Measurements from ENCODE around the gene SH3PXD2B. TPM values are rescaled to one million over a fixed set of nuclear protein-coding genes. Genes with fewer than 3 reads are reported as not detected.

SH3PXD2B gene
- total and polyA plus RNA-seq, 10 of the 15 experiments (the other 5 are each of a cell fraction or from before 2014, with no cell fraction given), result 0.05 to 1.6 (median 0.57) TPM

GRCh38 chr5:172276214-172276613, 178.1 kb downstream of the SH3PXD2B start:
- Histone ChIP-seq H3K27ac (ENCODE audit: control insufficient read depth, insufficient read depth) (no peak overlapping the region), H2AFZ (ENCODE audit: control insufficient read depth, low read depth, low read length) (no peak overlapping the region), H3K4me2 (ENCODE audit: control insufficient read depth, insufficient read depth) (no peak overlapping the region), H3K4me3 (no peak overlapping the region), H3K9ac (ENCODE audit: control insufficient read depth, insufficient read depth, low read length) (no peak overlapping the region), H3K9me3 (replicated peaks; ENCODE audit: control insufficient read depth, insufficient read depth, low read length) (peaks cover 11% of the 10 kb centered on the region; the same call in 2 of the 3 replicates), H3K4me1 (ENCODE audit: control insufficient read depth, insufficient read depth, low read length) (peaks cover 17% of the 10 kb centered on the region), H3K27me3 (replicated peaks in 1 of 2; ENCODE audit: control insufficient read depth in 2 of 2, insufficient read depth in 2 of 2, low read length in 1 of 2) (no peaks in the 10 kb centered on the region), H3K79me2 (ENCODE audit: control insufficient read depth, insufficient read depth, low read length) (peaks cover 94% of the 10 kb centered on the region), H4K20me1 (ENCODE audit: control insufficient read depth, insufficient read depth) (no peaks in the 10 kb centered on the region), H3K36me3 (ENCODE audit: control insufficient read depth in 2 of 2, insufficient read depth in 2 of 2, low read length in 1 of 2) (peaks cover 0 to 9% of the 10 kb centered on the region in 2 experiments; a peak in 1 of 4 replicates)
- no peak for FAIRE-seq
- intact Hi-C loops (cut with micrococcal nuclease; ENCODE audit: unreplicated experiment), result loop anchor here (5.0 kb wide), 1 partner anchor 39 kb away; no protein-coding TSS in a partner anchor
- ChIA-PET SMC1A (ENCODE audit: uncharacterized antibody, unreplicated experiment) (interaction anchor here (0.7 kb wide), 1 partner anchor 9 kb away, joined by 3 read pairs; no protein-coding TSS in a partner anchor), RAD21 (ENCODE audit: unreplicated experiment) (interaction anchor here (1.0 kb wide), 1 partner anchor 9 kb away, joined by 3 read pairs; no protein-coding TSS in a partner anchor), CTCF (interaction anchor here (0.6 to 1.2 kb wide), 2 partner anchors 17 to 47 kb away, joined by 3 to 4 read pairs; no protein-coding TSS in a partner anchor), POLR2A (interaction anchor here (0.5 kb wide), 1 partner anchor 198 kb away, joined by 4 read pairs; no protein-coding TSS in a partner anchor)
- 83% methylated on average over 3 of the region's 3 CpGs for WGBS (ENCODE audit: insufficient coverage, insufficient replicate concordance, low lambda C conversion rate, missing lambda C conversion rate)
- TF ChIP-seq FOXK2 (IDR thresholded peaks at IDR 0.05), result no peak
- in situ Hi-C loops (cut with MboI), result loop anchor here (25.0 kb wide), 1 partner anchor 864 kb away; the partner anchor contains the start of gene FGF18
- no peak for DNase-seq (ENCODE audit: low read depth, low spot score)
- ATAC-seq, result peak; percentile 16; the same call in 2 of the 3 replicates
- no TSS peak for BruUV-seq (replicated peaks)

Other genes with a start within 250 kb of the SH3PXD2B start
- gene UBTD2, start 170.8 kb downstream of the SH3PXD2B start, total RNA-seq (2014; rRNA removed), result 22.4 and 26.6 TPM in 2 replicates
- 23.9 and 25.2 TPM in 2 replicates for gene UBTD2, start 170.8 kb downstream of the SH3PXD2B start, total RNA-seq (2014; rRNA removed; fragmentation: Illumina TruSeq; extraction: Trizol)
- gene UBTD2, start 170.8 kb downstream of the SH3PXD2B start, total RNA-seq (2021), result 22.3 and 23.0 TPM in 2 replicates
- gene UBTD2, start 170.8 kb downstream of the SH3PXD2B start, polyA plus RNA-seq (2011; rRNA removed), result 16.5 and 22.5 TPM in 2 replicates
- 30.5 and 37.4 TPM in 2 replicates for gene UBTD2, start 170.8 kb downstream of the SH3PXD2B start, polyA plus RNA-seq (2014; fragmentation: Illumina TruSeq; extraction: Trizol)
- gene UBTD2, start 170.8 kb downstream of the SH3PXD2B start, polyA plus RNA-seq (2014; fragmentation: Nextera tagmentation; extraction: Ambion mirVana), result 10 to 100 TPM in 1 of 2 experiments, 1 to 10 TPM in 1; 7.7 to 12.5 TPM
- gene UBTD2, start 170.8 kb downstream of the SH3PXD2B start, polyA plus RNA-seq (2014; rRNA removed), result 17.2 and 19.6 TPM in 2 replicates
- gene UBTD2, start 170.8 kb downstream of the SH3PXD2B start, polyA plus RNA-seq (2016; fragmentation: Nextera tagmentation; extraction: Ambion mirVana), result 10 to 100 TPM; 14.3 to 19.1 TPM
- 0.05 and 0.28 TPM in 2 replicates for gene NEURL1B, start 186.7 kb upstream of the SH3PXD2B start, total RNA-seq (2014; rRNA removed)
- 0.04 and 0.05 TPM in 2 replicates for gene NEURL1B, start 186.7 kb upstream of the SH3PXD2B start, total RNA-seq (2014; rRNA removed; fragmentation: Illumina TruSeq; extraction: Trizol)
- 0.16 and 0.26 TPM in 2 replicates for gene NEURL1B, start 186.7 kb upstream of the SH3PXD2B start, total RNA-seq (2021)
- 0.03 and 0.05 TPM in 2 replicates for gene NEURL1B, start 186.7 kb upstream of the SH3PXD2B start, polyA plus RNA-seq (2011; rRNA removed)
- 0.04 TPM in 1 of 2 replicates, not detected in the other for gene NEURL1B, start 186.7 kb upstream of the SH3PXD2B start, polyA plus RNA-seq (2014; fragmentation: Illumina TruSeq; extraction: Trizol)
- gene NEURL1B, start 186.7 kb upstream of the SH3PXD2B start, polyA plus RNA-seq (2014; fragmentation: Nextera tagmentation; extraction: Ambion mirVana), result not detected
- 0.05 TPM in 2 replicates for gene NEURL1B, start 186.7 kb upstream of the SH3PXD2B start, polyA plus RNA-seq (2014; rRNA removed)
- gene NEURL1B, start 186.7 kb upstream of the SH3PXD2B start, polyA plus RNA-seq (2016; fragmentation: Nextera tagmentation; extraction: Ambion mirVana), result not detected

Data from GM12878 (cell line).